NB4 (cell line): ENCODE measurements around the gene MSMO1.

Source experiments
- CTCF ChIP-seq: IDR thresholded peaks from one replicate; pipeline ENCODE4 v1.5.1; 2012; ENCODE audit warnings: low read depth, low read length
- MAX ChIP-seq: IDR thresholded peaks from 2 replicates; pipeline ENCODE4 v1.6.1; 2011; ENCODE audit warnings: low read depth, low read length
- MYC ChIP-seq: IDR thresholded peaks from 2 replicates; pipeline ENCODE4 v1.6.1; 2011; ENCODE audit warnings: low read depth, low read length
- POLR2A ChIP-seq: IDR thresholded peaks from 2 replicates; pipeline ENCODE4 v1.6.1; 2011; ENCODE audit warnings: mild to moderate bottlenecking; ENCODE audit not compliant: insufficient read length; ENCODE audit errors: extremely low read depth

GRCh38 chr4:165308166-165308565 is 19.3 kb upstream of the MSMO1 start:
- no peak for TF ChIP-seq CTCF
- TF ChIP-seq POLR2A: no peak
- no peak for TF ChIP-seq MYC
- TF ChIP-seq MAX: no peak
